Ishikawa (cell line): ENCODE data around the gene SPATA6L.

Experiments used
- CREB1 ChIP-seq: IDR thresholded peaks from 2 replicates; pipeline ENCODE4 v1.6.1; 2012; ENCODE audit warnings: low read depth
- EP300 ChIP-seq: IDR thresholded peaks from 2 replicates; pipeline ENCODE4 v1.6.1; 2012; ENCODE audit warnings: borderline replicate concordance
- RAD21 ChIP-seq: IDR thresholded peaks from 2 replicates; pipeline ENCODE4 v1.6.1; 2012; ENCODE audit warnings: low read depth
- ZBTB7A ChIP-seq: IDR thresholded peaks from 2 replicates; pipeline ENCODE4 v1.6.1; 2012; ENCODE audit warnings: low read depth
- TF ChIP-seq, protein P1 (sequence below): IDR thresholded peaks from 2 replicates; pipeline ENCODE4 v1.6.1; 2012; ENCODE audit warnings: low read depth, mild to moderate bottlenecking

DNA sequence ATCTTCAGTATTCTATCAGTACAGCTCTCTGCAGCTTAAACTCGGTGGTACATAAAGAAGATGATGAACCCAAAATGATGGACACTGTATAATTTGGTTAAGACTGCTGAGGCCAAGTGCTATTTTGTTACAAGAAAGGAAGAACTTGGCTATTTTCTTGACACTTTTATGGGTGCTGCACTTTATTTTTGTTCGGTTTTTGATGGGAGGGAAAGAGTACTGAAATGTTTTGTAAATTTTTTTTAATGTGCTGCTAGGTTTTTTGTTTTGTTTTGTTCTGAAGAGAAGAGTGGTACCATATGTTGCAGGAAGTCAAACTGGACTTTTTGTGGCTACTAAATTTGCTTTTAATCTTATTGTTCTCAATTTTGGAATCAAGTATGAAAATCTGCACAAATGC lies 39.7 kb upstream of the SPATA6L start:
- no peak for TF ChIP-seq ZBTB7A
- TF ChIP-seq, protein P1, sequence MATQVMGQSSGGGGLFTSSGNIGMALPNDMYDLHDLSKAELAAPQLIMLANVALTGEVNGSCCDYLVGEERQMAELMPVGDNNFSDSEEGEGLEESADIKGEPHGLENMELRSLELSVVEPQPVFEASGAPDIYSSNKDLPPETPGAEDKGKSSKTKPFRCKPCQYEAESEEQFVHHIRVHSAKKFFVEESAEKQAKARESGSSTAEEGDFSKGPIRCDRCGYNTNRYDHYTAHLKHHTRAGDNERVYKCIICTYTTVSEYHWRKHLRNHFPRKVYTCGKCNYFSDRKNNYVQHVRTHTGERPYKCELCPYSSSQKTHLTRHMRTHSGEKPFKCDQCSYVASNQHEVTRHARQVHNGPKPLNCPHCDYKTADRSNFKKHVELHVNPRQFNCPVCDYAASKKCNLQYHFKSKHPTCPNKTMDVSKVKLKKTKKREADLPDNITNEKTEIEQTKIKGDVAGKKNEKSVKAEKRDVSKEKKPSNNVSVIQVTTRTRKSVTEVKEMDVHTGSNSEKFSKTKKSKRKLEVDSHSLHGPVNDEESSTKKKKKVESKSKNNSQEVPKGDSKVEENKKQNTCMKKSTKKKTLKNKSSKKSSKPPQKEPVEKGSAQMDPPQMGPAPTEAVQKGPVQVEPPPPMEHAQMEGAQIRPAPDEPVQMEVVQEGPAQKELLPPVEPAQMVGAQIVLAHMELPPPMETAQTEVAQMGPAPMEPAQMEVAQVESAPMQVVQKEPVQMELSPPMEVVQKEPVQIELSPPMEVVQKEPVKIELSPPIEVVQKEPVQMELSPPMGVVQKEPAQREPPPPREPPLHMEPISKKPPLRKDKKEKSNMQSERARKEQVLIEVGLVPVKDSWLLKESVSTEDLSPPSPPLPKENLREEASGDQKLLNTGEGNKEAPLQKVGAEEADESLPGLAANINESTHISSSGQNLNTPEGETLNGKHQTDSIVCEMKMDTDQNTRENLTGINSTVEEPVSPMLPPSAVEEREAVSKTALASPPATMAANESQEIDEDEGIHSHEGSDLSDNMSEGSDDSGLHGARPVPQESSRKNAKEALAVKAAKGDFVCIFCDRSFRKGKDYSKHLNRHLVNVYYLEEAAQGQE, result no peak
- TF ChIP-seq RAD21, result no peak
- no peak for TF ChIP-seq CREB1
- no peak for TF ChIP-seq EP300
